HG03558 (cell line): ENCODE data around the gene STON1.
"Not testable (repeated sequence)": the region's sequence is repeated elsewhere in the genome, so short reads cannot be mapped to it uniquely, and the experiment has no call there.

Source experiments
- ATAC-seq: cut with Tn5 transposase; IDR thresholded peaks from one replicate; pipeline ENCODE4 v1.9.1; 2021; ENCODE audit warnings: moderate number of reproducible peaks; ENCODE audit not compliant: unreplicated experiment; ENCODE audit errors: extremely low read depth

Gene STON1

DNA sequence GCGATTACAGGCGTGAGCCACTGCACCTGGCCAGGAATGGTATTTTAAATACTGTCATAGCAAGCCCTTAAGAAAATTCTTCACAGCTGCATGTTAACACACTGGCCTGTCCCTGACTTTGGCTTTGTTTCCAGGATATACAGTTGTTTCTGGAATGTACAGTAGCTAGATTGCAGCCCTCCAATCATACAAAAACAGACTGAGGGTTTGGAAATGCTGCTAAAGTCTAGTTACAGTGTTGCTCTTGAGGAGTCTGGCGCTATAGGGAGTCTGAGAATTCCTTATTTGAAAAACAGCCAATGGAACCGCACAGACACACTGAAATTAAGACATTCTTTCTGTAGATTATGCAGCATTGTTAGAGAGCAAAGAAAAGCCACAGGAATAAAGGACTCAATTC, 37.7 kb downstream of the STON1 start:
- no peak for ATAC-seq

DNA sequence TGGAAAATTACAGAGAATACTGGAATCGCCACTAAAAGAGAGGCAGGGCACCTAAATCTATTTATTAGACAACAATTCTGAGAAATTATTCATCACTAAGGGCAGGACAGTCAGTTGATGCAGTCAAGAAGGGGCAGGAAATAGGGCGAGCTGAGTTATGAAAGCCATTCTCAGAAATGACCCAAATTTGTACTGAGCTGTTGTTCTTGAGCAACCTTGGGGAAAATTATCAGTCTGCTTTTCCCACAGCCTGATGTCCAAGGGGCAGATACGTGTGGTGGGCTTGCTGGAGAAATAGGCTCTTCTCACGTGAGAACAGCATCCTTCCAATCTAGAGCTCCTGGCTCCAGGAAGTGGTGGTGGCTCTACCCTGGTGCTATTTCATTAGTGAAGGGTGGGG, 38.6 kb downstream of the STON1 start:
- ATAC-seq = no peak

DNA sequence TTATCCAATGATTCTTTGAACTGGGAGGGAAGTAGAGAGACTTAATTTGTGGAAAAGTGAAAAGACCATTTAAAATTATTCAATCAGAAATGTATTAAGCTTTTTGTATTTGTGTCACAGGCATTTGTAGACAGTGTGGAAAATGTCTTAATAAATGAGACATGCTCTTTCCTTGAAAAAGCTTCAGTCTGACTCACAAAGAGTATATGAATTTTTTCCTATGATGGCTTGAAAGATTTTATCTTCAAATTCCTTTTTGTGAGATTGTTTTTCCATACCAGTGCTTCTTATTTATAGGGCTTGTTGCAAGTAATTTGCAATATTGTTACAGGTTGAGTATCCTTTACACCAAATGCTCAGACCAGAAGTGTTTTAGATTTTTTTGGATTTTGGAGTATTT, 39.5 kb downstream of the STON1 start:
- no peak for ATAC-seq

DNA sequence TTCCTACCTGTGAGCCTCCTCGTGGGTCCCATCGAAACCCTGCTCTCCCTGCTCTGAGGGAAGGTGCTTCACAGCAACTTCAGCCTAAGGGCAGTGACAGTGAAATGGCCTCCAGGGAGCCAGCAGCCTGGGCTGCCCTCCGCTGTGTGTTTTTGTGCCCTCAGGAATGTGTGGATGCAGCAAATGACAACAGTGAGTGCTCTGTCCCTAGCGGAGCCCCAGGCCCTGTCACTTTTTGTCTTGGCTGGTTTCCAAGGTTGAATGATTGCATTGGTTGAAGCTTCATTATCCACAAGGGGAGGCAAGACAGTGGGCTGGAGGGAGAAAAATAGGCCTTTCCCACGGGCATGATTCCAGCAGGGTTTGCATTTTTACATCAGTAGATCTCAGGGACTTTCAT, 42.9 kb downstream of the STON1 start:
- ATAC-seq = no peak

DNA sequence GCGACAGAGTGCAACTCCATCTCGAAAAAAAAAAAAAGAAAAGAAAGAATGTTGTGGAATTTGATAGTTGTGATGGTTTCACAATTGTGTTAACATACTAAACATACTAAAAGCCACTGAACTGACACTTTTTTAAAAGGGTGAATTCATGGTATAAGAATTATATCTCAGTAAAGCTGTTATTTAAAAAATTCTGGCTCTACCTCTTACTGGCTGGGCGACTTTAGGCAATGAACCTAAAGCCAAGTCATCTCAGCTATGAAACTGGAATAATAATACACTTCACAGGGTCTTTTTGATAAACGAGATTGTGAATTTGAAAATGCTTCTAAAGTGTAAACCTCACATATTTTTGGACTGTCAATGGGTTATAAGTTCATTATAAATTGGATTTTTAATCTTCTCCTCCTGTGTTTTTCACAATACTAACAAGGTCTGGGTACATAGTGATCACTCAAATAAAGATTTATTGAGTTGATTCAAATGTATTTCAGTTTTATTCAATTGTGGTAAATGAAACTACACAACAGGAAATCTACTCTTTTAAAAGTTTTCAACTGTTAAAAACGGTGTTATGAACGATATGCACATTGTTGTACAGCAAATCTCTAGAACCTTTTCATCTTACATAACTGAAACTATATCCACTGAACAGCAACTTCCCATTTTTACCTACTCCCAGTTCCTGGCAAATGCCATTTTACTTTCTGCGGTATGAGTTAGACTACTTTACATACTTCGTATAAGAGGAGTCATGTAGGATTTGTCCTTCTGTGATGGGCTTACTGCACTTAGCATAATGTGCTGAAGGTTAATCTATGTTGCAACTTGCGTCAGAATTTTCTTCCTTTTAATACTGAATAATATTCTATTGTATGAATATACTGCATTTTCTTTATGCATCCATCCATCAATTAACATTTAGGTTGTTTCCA, 44.7 kb downstream of the STON1 start:
- no peak for ATAC-seq

DNA sequence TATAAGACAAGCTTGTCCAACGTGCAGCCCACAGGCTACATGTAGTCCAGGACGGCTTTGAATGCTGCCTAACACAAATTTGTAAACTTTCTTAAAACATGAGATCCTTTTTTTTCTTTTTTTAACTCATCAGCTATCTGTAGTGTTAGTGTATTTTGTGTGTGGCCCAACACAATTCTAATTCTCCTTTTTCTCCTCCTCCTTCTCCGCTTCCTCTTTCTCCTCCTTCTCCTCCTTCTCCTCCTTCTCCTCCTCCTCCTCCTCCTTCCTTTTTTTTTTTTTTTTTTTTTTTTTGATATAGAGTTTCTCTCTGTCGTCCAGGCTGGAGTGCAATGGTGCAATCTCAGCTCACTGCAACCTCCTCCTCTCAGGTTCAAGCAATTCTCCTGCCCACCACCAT, 48.4 kb downstream of the STON1 start:
- no peak for ATAC-seq

DNA sequence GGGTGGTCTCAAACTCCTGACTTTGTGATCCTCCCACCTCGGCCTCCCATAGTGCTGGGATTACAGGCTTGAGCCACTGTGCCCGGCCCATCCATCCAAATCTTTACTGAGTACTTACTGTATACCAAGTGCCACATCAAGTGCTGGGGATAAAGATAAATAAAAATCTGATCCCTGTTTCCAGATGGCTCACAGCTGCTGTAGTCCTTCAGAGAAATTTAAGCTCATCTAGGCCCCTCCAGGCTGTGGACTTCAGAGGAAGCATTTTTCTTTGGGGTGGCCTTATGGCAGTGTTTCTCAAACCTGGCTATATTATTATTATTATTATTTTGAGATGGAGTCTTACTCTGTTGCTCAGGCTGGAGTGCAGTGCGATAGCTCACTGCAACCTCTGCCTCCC, 54.0 kb downstream of the STON1 start:
- ATAC-seq = no peak

DNA sequence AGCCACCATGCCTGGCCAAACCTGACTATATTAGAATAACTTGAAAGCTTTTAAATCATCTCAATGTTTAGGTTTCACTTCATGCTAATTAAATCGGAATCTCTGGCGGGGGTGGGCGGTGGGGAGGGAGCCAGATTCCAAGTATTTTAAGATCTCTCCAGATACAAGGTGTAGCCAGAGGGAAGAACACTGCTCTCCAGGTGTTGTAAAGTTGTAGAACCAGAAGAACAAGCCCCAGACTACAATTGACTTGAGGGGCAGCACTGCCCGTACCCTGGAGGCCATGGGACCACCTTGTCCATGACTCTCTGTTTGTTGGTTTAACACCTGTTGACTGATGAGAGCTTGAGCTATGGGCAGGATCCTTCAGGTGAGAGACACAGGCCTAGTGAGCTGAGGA, 54.6 kb downstream of the STON1 start:
- no peak for ATAC-seq

DNA sequence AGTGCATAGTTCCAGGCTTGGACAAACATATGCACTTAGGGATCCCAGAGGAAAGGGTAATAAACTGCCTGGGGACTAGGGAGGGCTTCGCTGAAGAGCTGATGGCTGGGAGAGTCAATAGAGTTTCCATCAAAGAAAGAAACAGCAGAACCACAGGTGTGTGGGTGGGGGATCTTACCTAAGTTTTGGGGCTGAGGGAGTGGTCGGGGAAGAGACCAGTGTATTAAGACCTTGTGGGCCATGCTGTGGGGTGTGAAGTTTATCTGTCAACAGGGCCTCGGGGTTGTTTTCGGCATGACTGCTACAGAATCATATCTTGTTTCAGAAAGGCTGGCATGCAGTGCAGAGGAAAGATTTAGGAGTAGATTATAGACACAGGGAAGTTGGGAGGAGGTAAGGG, 56.5 kb downstream of the STON1 start:
- ATAC-seq = no peak

DNA sequence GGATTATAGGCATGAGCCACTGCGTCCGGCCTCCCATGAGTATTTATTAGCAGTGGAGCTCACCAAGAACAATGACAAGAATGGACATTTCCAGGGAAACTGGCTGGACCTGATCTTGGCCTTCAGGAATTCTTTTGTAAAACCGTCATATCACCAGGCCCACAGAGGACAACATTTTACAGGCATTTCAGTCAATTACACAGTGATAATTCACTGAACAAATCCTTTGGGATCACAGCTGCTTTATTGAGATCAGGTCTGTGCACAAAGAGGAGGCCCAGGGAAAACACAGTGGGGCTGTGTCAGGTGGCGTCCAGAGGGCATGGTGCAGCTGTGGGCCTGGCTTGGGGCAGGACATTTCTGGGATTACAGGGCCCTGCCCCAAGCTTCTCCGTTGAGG, 57.6 kb downstream of the STON1 start:
- no peak for ATAC-seq

DNA sequence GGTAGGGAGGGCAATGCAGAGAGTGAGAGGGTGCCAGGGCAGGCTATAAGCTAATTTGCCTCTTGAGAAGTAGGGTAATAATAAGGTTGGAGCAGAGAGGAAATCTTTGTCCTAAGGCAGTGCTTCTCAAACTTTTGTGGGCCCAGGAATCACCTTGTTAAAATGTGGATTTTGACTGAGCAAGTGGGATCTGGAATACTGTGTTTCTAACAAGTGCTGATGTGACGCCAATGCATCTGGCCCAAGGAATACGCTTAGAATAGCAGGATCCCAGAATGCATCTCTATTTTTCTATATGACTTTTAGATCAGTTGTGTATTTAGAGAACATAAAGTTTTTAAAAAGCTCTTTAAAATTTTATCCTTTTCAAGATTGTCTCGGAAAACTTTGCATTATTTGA, 58.0 kb downstream of the STON1 start:
- no peak for ATAC-seq

DNA sequence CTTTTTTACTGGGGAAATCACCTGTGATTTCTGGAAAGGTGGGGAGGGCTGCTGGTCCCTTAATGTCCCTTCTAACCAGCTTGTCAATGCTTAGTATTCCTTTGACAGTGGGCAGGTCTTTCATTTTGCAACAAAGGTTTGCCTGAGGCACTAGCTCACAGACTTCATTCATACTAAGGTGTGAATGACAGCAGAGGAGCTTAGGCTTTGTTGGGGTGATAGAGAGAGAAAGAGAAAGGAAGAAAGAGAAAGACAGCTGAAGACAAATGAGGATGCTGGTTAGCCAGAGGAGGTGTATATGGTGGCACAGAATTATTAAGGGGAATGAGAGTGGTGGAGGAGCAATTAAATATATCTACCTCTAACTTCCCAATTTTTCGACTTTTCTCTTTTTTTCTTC, 58.8 kb downstream of the STON1 start:
- no peak for ATAC-seq

DNA sequence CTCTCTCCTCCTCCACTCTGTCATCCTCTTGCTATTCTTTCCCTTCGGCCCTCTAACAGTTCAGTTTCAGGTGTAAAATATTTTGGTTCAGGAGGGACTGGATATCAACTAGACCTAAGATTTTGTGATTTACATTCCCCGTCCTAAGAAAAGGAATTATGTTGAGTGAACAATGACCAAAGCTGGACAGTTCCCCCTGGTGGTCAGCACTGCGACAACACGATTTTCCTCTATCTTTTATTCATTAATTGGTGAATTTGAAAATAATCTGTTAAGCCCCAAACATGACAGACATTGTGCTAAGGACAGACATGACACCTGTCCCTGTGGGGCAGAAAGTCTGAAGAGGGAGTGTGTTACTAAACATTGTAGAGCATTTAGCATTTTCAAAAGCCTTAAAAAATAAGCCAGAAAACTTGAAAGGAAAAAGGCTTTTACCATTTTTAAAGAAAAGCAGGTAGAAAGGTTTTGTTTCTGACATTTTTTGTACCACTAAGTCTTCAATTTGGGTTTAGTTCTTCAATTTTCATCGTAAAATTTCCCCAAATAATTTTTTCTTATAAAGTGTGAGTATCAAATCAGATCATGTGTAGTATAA, 59.3 kb downstream of the STON1 start:
- no peak for ATAC-seq

DNA sequence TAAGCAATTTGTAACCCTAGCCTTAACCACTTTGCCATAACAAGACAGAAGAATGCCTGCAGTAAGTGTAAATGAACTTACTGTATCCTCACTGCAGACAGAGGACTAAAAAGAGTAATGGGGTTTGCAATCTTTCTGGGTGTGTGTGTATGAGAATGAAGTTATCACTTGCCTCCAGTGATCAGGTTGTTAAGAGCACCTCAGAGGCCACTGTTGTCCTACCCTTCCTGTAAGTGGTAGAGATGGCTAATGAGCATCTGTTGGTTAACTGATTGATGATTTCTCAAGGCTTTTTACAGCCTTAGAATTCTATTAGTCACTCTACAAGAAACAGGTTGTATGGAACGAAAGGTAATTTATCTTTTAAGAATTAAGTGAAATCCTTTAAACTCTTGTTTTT, 60.1 kb downstream of the STON1 start:
- ATAC-seq = no peak

DNA sequence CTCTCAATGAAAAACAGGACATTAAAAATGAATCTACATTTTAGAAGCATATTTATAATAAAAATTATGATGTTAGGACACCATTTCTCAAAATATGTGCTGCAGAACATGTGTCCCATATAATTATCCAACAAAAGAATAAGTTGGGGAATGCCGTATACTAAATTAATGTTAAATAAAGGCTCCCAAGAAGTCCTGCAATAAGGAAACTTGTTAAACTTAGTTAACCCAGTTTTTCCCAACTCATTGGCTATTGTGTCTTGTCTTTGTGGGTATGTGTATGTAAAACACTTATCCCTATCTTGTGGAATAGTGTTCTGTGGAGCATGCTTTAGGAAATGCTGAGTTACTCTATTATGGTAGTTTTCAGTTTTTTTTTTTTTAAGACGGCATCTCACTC, 62.1 kb downstream of the STON1 start:
- no peak for ATAC-seq

DNA sequence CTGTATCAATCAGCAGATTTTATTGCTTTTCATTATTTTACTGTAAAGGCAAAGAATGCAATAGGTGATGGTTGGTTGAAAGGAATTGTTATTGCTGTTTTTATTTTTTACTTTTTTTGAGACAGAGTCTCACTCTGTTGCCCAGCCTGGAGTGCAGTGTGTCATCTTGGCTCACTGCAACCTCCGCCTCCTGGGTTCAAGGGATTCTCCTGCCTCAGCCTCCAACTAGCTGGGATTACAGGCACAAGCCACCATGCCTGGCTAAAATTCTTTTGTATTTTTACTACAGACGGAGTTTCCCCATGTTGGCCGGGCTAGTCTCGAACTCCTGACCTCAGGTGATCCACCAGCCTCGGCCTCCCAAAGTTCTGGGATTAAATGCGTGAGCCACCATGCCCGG, 66.8 kb downstream of the STON1 start:
- ATAC-seq = not testable (repeated sequence)

DNA sequence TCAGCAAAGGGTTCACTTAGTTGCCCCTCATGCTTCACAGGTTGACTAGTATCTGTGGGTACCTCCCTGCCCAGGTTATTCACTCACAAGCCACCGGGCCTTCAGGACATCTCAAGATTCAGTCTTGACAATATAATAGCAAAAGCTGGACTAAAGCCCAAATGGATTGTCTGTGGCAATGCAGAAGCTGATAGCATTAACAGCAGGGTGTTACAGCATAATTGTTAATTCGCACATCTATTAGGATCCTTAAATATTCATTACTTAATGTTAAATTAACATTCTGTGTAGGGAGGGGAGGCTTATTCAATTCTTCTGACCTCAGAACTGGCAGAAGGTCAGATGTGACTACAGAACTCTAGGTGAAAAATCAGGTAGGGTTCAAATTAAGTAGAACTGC, 67.5 kb downstream of the STON1 start:
- no peak for ATAC-seq

DNA sequence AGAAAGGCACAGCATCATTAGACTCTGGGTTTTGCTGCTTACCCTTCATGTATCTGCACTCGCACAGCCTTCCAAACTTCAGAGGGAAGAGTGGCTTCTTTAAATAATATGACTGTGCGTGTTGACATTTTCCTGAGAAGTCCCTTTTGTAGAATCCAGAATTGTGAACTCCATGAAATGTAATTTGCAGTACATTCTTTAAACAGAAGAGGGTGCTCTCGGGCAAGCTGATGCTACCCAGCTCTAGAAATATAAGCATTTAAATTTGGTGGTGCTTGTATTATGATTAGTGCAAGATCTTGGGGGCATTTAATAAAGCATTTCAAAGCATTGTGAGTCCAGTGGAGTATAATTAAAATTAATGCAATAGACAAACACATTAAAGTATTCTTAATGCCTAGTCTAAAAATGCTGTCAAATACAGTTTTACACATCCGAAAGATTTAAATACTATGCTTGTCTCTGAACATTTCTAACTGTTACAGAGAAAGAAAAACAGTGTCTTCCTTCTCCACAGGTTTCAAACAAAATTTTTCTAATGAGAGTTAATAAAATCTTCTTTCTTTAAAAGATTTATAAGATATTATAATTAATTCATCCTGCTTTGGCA, 70.4 kb downstream of the STON1 start:
- ATAC-seq = no peak

DNA sequence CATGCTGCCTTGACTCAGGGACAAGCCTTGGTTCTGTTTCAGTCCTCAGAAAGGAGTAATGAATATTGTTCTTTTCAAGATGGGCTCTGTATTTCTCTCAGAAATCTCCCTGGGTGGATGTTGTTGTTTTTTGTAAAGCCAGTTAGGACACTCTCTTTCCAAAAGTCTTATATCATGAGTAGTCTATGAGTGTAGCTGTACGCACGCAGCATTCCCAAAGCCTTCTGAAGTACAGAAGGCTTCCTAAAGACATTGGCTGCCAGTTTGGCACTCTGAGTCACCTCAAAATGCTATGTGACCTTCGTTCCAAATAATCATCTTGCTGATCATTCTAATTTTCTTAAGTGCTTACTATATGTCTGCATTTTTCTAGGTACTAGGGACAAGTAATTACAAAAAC, 71.0 kb downstream of the STON1 start:
- no peak for ATAC-seq

DNA sequence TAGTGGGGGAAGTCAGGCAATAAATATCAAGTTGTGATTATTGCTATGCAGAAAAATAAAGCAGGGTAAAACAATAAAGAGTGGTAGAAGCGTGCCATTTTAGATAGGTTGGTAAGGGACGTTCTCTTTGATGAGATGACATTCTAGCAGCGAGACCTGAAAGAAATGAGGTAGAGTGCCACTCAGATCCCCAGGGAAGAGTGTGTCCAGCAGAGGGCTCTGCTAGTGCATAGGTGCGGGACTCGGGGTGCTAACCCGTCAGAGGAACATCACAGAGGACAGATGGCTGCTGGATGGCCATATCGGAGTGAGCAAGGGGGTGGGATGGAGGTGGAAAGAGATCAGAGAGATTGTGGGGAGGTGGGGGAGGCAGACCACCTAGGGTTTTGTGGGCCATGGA, 71.4 kb downstream of the STON1 start:
- ATAC-seq = no peak

DNA sequence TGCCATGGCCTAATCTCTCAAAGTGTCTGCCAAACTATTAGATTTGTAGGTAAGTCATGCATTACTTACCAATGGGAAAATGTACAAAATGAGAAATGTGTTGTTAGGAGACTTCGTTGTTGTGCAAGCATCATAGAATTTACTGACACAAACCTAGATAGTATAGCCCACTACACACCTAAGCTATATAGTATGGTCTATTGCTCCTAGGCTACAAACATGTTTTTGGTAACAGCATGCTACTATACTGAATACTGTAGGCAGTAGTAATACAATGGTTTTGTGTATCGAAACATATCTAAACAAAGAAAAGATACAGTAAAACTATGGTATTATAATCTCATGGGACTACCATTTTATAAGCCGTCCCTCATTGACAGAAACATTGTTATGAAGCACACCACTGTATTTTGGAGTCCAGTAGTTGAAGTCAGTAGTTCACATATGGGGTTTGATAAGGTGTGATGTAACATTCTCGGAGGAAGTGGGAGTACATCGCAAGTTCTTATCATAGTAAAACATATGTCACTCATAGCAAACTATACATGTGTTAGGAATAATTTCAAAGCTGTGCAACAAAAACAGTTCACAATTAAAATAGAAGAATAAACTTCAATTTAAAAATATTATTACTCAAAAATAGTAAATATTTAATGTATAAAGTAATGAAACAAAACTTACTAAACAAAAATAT, 75.7 kb downstream of the STON1 start:
- ATAC-seq = no peak
